ENCODE data around the gene EXOC4.

Gene EXOC4

DNA sequence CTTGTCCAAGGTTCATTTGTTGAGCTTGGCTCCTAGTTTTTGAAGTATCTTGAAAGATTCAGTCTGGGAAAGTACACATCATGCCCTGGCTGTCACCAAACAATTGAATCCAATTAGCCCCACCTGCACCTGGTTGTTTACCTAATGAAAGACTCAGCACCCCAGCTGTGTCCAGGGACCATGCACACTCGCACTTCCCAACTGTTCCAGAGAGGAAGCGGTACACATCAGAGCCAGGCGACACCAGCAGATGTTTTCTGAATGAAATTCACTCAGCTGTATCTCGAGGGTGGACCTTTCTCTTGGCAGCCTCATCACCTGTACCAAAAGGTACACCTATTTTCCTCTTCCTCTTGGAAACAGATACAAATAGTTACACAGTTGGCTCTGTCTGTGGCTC, 657.9 kb downstream of the EXOC4 start:
- DNase-seq: no peak

DNA sequence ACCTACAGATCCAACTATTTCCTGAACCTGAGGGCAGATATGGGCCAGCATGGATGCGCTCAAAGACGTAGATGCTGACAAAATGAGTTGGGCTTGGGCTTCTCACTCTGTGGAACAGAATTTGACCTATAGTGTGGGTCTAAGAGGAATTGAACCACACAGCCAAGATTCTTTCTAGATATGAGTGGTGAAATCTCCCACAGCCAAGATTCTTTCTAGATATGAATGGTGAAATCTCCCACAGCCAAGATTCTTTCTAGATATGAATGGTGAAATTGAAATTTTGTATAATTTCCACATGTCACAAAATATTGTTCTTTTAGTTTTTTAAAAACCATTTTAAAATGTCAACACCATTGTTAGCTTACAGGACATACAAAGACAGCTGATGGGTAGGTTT, 658.8 kb downstream of the EXOC4 start:
- DNase-seq: no peak

DNA sequence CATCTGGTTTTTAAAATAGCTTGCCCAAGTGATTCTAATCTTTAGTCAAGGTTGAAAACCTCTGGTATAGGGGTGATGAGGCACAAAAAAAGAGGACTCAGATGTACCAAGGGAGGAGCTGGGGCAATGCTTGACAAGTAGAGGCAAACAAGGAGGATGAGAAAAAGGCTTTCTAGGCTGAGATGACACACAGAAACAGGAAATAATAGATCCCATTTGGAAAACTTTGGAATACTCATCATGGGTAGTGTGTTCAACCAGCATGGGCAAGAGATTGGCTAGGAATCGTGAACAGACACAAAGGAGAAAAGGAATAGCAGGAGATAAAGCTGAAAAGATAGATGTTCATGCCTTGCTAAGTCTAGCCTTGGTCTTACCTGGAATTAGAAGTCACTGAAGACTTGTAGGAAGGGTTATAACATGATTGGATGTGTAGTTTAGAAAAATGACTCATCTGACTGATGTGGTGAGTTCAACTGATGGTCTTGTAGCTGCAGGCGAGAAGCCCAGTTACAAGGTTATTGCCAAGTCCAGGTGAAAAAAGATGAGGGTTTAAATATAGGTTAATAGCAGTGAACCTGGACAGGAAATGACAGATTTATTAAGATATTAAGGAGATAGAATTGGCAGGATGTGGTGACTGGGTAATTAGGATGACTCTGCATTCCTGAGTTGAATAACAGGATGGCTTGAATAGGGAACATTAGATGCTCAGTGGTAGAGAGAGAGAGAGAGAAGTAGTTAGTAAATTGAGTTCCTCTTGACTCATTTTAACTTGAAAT, 660.2 kb downstream of the EXOC4 start:
- DNase-seq: peak in 1 of 2 donors; percentile 3

DNA sequence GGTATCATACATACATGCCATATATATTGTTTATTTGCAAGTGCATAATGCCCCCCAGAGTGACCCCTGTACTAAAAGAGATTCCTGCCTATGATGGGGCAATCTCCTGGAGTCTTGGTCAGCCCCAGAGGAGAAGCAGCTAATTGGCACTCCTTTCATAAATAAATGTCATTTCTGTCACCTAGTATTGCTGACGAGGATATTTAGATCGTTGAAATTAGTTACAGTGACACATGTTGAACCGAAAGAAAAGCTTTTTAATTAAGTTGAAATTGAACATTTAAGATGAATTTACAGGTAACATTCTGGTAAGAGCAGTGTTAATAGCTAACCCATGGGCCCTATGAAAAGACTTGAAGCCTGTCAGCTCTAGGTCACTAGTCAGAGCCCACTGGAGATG, 663.7 kb downstream of the EXOC4 start:
- DNase-seq: no peak

DNA sequence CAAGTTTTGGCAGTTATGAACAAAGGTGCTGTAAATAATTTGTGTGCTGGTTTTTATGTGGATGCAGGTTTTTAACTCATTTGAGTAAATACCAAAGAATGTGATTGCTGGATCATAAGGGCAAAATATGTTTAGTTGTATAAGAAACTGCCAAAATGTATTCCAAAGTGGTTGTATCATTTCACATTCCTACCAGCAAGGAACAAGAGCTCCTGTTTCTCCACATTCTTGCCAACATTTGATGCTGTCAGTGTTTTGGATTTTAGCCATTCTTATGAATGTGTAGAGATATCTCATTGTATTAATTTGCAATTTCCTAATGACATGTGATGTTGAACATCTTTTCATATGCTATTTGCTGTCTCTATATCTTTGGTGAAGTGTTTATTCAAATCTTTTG, 666.9 kb downstream of the EXOC4 start:
- DNase-seq: no peak

DNA sequence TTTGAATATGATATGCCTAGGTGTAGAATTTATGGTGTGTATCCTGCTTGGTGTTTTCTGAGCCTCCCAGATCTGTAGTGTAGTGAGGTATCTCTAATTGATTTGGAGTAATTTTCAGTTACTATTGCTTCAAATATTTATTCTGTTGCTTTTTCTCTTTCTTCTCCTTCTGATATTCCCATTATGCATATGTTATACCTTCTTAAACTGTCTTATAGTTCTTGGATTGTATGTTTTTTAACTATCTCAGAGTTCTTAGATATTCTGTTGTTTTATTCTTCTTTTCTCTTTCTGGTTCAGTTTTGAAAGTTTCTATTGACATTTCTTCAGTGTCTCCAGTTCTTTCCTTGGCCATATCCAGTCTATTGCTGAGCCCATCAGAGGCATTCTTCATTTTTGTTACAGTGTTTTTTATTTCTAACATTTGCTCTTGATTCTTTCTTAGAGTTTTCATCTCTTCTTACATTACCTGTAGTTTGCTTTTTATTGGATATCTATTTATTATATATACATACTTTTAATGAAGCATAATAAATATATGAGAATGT, 668.8 kb downstream of the EXOC4 start:
- DNase-seq: no peak

DNA sequence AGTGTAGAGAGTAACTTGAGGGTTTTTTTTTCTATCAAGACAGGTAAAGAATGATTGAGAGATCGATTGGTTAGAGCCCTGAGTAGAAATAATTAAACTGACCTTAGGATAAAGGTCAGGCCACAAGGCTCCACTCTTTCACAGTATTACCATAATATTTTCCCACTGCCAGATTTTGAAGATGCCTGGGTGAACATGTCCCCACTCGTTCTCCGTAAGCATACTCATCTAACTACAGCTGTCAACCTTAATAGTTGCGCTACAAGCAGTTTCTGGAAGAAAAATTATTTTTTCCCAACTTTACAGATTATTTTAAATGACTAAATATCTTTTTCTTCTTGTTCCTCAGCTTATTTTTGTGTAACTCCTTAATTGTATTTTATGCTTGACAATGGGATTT, 671.1 kb downstream of the EXOC4 start:
- DNase-seq: no peak

DNA sequence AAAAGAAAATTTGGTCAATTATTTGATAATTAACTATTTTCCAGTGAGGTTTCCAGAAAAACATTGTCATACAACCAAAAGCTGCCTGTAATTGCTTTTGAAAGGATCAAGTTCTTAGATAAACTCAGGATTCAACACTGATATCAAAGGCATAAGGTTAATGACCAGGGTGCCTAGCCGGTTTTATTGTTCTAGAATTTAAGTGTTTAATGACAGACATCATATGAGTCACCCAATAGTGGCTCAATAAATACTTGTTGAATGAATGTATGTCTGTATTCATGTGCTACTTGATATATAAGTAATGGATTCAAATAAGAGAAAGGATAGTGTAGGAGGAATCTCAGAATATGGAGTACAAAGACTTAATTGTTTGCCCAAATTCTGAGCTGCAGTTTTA, 678.2 kb downstream of the EXOC4 start:
- DNase-seq: no peak

DNA sequence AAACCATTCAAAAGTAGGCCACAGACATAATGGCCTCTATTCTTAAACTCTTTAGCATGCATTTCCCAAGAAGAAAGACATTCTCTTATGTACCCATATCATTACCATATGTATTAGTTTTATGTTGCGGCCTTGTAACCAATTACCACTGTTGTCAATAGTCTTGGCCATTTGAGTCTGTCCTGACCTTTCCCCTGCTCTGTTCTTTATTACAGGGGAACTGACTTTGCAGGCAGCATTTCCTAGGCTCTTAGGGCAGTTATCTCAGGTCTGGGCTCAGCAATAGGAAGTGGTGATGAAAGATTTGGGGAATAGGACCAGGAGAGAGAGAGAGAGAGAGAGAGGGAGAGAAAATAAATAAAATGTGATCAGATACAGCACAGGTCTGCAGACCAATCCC, 679.7 kb downstream of the EXOC4 start:
- DNase-seq: no peak

DNA sequence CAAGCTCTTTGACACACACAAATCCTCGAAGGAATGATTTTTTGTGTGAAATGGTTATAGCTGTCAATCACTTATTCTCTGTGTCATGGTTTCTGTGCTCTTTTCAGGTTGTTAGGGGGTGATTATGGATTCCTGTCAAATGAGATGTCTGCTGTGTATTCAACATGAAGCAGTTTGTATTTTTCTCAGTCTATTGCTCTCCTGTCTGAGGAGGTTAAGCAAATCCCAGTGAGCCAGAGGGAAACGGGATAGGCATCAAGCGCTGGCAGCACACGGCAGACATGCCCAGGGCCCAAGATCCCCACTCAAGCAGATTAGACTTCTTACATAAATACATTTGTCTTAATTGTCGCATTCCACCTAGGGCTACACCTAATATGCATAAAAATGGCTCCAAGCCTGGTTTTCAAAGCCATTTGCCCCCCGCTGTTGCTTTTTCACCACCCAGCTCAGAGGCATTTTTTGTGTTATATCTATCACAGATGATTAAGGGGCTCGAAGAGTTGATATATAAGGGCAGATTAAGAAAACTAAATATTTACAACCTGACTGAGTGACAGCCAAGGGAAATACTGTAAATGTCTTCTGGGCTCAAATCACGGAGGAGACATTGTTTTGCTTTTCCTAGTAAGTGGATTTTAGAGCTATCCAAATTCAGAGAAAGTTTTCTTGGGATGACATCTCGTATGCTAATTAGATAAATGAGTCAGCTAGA, 681.5 kb downstream of the EXOC4 start:
- DNase-seq: no peak

DNA sequence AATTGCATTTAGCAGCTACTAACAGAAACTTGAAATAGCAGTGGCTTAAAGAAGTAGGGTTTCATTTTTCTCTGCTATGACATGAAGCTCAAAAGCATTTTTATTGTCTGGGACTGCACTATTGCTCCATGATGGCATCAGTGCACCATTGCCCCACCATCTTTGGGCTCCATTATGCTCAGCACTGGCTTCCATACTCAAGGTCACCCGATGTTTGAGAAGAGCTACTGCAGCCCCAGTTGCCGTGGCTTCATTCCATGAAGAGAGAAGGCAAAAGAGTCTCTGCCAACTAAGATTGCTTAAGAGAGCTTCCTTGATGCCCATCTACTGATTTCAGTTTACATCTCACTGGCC, 682.1 kb downstream of the EXOC4 start:
- DNase-seq: no peak

DNA sequence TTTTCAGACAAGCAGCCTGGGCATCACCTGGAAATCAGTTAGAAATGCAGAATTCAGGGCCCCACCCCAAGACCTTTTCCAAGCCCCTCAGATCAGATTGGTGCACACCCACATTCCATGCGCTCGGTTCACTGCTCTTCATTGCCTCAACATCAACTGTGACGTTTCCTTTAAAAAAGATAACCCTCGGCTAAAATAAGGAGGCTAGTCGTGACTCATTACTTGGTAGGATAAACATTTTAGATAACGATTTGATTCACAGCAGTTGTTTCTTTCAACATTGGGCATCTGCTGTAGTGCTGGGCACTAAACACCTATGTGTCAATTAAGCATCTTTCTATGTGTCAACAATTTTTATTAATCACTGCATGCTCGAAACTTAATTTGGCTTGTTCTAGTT, 683.2 kb downstream of the EXOC4 start:
- DNase-seq: no peak

DNA sequence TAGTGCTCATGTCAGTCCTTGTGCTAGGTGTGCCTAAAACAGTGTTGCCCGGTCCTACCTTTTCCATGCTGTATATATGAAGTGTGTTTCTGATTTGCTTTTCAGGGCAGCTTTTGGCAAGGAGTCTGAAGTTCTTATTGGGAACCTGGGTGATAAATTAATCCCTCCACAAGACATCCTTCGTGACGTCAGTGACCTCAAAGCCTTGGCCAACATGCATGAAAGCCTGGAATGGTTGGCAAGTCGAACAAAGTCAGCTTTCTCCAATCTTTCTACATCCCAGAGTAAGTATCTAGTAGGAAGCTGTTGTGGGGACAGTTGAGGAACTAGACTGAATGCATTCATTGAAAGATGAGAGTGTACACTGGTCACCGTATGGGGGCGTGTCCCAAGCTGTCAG, 684.9 kb downstream of the EXOC4 start:
- DNase-seq: no peak

DNA sequence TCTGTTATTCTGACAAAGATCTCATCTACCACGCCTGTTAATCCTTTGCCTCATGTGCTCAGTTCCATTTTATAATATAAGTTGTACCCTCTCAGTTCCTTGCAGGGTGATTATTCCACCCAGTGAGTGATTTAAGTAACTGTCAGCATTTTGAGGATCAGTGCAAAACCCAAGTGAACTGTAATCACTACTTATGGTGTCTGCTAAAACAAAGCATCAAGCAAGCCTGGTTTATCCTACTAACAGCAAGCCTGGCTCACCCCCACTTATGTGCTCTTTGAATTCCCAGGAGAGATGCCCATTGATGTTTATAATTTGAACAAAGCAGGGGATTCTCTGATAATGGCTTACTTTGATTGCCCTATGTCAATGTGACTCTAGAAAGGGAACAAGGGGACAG, 687.5 kb downstream of the EXOC4 start:
- DNase-seq: no peak

DNA sequence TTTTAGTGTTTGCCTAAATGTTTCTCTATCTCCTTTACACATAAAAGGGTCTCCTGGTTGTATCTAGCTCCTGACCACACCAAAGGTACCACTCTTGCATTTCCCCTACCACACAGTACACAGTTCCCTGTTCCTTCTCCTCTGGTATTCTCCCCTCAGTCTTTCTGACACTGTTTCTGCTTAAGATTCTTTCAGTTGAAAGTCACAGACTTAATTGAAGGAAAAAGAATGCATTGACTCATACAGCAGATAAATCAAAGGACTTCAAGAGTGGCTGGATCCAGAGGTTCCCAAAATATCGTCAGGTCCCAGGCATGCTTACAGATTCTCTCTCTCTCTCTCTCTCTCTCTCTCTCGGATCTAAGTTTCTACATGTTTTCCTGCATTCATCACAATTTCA, 688.6 kb downstream of the EXOC4 start:
- DNase-seq: no peak

DNA sequence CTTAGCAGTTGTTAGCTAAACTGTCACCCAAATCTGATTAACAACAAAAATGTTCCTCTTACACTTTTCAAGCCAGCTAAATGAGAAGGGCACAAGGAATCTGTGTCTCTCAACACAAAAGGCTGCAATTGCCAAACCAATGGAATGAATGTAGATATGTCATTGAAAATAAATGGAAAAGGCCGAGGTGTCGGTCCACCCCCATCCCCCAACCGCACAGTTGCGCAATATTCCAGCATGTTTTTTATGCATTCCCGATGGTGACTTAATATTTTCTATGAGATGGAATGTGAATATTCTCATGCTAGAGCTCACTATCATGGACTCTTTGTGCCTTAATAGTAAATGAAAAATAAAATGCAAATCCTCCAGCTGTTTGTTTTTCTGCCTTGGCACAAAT, 692.6 kb downstream of the EXOC4 start:
- DNase-seq: no peak

DNA sequence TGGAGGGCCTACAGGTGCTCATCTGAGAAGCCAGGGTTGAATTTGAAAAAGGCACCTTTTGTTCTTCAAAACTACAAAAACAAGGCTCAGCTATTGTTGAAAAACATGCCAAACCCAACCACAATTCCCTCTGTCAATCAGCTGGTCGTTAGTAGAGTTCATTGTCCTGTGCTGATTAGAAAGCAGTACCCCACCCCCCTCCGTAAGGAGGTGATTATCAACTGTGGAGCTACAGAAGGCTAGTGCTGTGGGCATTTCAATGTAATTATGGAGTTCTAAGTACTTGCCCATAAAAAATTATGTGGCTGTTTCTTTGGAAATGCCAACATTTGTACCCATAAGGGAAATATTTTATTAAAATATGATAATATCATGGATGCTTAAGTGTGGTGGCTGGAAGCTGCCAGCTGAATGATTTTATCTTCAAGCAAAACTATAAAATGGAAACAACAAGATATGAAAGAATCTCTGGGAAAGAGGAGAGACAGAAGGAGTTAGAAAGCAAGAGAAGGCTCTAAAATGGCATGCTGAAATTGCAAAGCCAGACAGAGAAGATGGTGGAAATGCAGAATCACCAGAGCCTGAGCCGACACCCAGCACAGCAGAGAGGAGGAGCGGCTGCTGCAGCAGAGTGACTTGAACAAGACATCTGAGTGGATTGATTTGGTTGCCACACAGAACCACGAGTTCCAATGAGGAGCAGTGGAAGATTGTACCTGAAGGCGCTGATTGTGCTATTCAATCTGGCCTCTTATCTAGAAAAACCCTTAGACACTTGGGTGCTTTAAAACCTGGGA, 694.8 kb downstream of the EXOC4 start:
- no peak for DNase-seq

DNA sequence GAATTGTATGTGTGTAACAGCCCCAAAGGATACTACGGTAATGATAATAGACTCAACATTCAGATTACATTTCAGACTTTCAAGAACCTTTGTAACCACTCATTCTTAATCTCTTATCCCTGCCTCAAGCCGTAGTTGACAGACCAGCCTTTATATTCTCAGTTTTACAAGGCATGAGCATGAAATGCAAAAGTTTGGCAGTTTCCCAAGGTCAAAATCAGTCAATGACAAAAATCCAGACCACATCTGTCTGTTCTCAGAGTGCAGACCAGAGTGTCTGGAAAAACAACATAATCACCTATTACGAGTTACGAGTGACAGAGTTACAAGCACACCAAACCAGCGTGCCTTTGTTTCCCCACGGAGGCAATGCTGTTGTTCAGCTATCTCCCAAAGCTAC, 695.7 kb downstream of the EXOC4 start:
- DNase-seq: no peak

DNA sequence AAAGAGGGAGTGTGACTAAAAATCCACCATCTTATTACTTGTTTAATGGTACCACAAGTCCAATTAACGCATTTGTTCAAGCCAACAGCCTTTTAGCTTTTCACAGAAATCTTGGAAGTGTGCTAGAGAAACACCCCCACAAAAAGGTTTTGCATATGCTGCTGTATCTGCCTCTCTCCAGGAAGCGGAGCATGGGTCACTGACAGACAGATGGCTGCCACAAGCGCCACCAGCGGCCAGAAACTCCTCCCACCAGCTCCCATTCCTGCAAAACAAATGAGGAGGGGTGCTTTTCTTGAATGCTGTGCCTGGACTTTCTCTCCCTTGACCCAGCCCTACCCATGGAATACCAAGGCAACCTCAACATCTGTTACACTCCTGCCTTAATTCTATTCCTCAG, 698.0 kb downstream of the EXOC4 start:
- no peak for DNase-seq

DNA sequence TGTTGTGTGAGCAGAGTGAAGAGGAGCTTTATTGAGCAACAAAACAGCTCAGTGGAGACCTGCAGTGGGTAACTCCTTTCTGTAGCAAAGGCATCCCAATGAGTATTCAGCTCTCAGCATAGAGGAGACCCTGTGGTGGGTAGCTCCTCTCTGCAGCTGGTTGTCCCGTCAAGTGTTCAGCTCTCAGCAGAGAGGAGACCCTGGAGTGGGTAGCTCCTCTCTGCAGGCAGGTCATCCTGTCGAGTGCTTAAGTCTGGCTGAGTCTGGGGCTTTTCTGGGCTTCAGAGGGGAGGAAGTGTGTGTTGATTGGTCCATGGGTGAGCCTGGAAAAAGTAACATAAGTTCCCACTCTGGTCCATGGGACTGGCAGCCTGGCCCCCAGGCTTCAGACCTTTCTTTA, 702.3 kb downstream of the EXOC4 start:
- no peak for DNase-seq

DNA sequence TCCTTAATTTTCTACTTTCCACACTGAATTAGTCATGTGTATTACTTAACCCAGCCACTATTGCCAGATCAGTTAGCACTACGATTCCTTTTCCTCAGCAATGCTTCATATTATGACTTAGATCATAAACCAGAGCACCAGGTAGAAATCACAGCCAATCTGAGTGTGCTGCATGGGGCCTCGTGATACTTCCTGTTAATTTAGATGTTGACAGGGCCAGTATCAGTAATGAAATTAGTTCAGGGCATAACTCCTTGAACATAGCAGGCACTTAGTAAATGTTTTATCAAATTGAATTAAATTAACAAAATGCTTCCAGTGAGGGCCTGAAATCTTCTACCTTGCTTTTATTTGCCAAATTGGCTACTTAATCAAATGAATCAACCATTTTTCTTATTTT, 705.0 kb downstream of the EXOC4 start:
- no peak for DNase-seq

DNA sequence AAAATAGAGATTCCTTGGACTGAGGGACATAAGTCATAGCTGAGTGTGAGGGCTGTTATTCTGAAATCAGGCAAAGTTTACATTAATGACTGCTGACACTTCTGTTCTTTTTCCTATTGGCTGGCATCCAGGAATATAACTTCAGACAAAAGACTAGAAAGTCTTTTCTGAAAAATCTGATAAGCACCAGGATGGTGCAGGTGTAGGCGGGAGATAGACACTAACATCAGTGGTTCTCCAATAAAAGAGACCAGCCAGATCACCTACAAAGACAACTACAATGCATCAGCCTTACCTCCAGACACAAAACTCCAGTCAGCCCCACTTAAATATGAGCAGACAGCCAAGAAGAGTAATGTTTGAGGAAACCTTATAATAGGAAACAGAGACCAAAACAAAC, 705.9 kb downstream of the EXOC4 start:
- DNase-seq: no peak

DNA sequence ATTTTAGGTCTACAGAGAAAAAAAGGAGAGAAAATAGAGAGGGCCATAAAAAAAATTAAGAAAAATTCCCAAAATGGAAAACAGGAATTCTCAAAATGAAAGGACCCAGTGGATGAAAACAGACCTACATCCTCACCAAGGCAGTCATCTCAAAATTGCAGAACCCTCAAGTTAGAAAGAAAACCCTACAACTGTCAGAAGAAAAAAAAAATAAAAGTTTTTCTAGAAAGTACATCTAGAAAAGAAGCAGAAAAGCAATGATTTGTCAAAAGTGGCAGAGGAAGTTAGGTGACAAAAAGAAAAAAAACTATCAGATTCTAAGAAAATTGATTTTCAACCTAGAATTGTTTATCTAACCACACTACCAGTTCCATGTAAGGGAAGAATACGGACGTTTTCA, 706.6 kb downstream of the EXOC4 start:
- no peak for DNase-seq

DNA sequence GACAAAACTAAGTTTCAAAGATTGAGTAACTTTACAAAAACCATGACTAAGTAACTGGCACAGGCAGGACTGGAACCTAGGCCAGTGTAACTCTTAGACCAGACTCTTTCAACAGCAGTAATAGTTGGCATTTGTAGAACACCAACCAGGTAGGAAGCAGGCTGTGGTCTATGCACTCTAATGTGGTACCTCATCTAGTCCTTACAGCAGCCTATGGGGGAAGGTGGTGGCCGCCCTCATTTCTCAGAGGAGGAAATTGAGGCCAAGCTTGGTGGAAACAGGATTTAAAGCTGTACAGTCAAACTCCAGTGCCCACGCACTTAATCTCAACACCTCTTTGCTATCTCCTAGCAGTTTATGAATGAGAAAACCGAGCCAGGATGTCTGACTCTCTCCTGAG, 708.8 kb downstream of the EXOC4 start:
- DNase-seq: no peak
